Glutamatergic neuron (in vitro differentiated cells): ENCODE measurements around the gene MMAB. TPM values are rescaled to one million over a fixed set of nuclear protein-coding genes. Genes with fewer than 3 reads are reported as not detected.
A peak's percentile ranks its signal among the peaks of the same experiment; 100 is the strongest.

Source experiments
- DNase-seq: peaks from one replicate; pipeline ENCODE4 v3.0.0; 2022
- H3K27ac Mint-ChIP-seq: one replicate; pipeline ENCODE4 v1.8.0; 2020; ENCODE audit warnings: mild to moderate bottlenecking, mixed read lengths, inconsistent platforms; ENCODE audit not compliant: unreplicated experiment
- H3K27me3 Mint-ChIP-seq: one replicate; pipeline ENCODE4 v1.8.0; 2020; ENCODE audit warnings: mild to moderate bottlenecking, moderate library complexity, mixed read lengths, inconsistent platforms; ENCODE audit not compliant: unreplicated experiment
- H3K36me3 Mint-ChIP-seq: one replicate; pipeline ENCODE4 v1.8.0; 2020; ENCODE audit warnings: mild to moderate bottlenecking, mixed read lengths, inconsistent platforms; ENCODE audit not compliant: unreplicated experiment
- H3K4me1 Mint-ChIP-seq: one replicate; pipeline ENCODE4 v1.8.0; 2020; ENCODE audit warnings: mild to moderate bottlenecking, low read depth, mixed read lengths, inconsistent platforms; ENCODE audit not compliant: unreplicated experiment
- H3K4me3 Mint-ChIP-seq: one replicate; pipeline ENCODE4 v1.8.0; 2020; ENCODE audit warnings: mild to moderate bottlenecking, mixed read lengths, inconsistent platforms; ENCODE audit not compliant: unreplicated experiment
- H3K9me3 Mint-ChIP-seq: one replicate; pipeline ENCODE4 v1.8.0; 2020; ENCODE audit warnings: mild to moderate bottlenecking, moderate library complexity, mixed read lengths, inconsistent platforms; ENCODE audit not compliant: unreplicated experiment
- CTCF ChIP-seq: fragments of 200-600 bp; sonication (generic); IDR thresholded peaks from one replicate; pipeline ENCODE4 v1.5.0; 2021; ENCODE audit not compliant: partially characterized antibody, unreplicated experiment
- total RNA-seq: library from RNA; stranded (reverse); fragmentation: NEBNext Ultra II Directional; extraction: Animal tissue kit (Norgen Biotek cat#: 25700); gene quantifications from one replicate; pipeline ENCODE4 v1.2.1, GENCODE V29; 2021; ENCODE audit not compliant: unreplicated experiment

MMAB gene
- total RNA-seq, 1 donor from 2014 or later: 28.7 TPM

GRCh38 chr12:109579639-109580038 lies 6.3 kb upstream of the MMAB start:
- TF ChIP-seq CTCF: no peak
- H3K27ac Mint-ChIP-seq: no peak overlapping the region
- peaks cover 11% of the 10 kb centered on the region for H3K4me1 Mint-ChIP-seq
- DNase-seq: no peak
- peaks cover under 1% of the 10 kb centered on the region for H3K27me3 Mint-ChIP-seq
- no peaks in the 10 kb centered on the region for H3K9me3 Mint-ChIP-seq
- H3K4me3 Mint-ChIP-seq: no peak overlapping the region
- H3K36me3 Mint-ChIP-seq: no peaks in the 10 kb centered on the region

- no peak for TF ChIP-seq CTCF
- Mint-ChIP-seq H3K4me3 (no peak overlapping the region), H3K27ac (no peak overlapping the region), H3K9me3 (no peaks in the 10 kb centered on the region), H3K27me3 (peaks cover 2% of the 10 kb centered on the region), H3K36me3 (no peaks in the 10 kb centered on the region), H3K4me1 (peaks cover 16% of the 10 kb centered on the region)
- DNase-seq: no peak
Measured at GRCh38 chr12:109578330-109578927, 5.1 kb upstream of the MMAB start.

DNA sequence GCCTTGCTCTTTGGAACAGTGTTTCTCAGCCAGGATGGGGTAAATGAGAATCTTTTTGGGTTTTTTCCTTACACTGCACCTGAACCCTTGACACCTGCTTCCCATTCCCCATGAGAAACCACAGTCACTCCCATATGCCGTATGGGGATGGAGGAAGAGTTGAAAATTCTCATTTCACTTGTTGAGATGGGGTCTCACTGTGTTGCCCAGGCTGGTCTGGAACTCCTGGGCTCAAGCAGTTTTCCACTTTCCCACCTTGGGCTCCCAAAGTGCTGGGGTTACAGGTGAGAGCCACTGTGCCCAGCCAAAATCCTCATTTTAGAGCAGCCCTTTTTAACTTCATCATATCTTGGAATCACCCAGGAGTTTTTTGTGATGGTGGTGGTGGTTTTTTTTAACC lies 4.0 kb upstream of the MMAB start:
- H3K4me3 Mint-ChIP-seq: no peak overlapping the region

GRCh38 chr12:109575683-109576082 lies 2.4 kb upstream of the MMAB start:
- Mint-ChIP-seq H3K36me3 (no peaks in the 10 kb centered on the region), H3K9me3 (peaks cover 6% of the 10 kb centered on the region), H3K4me3 (peak overlapping the region; percentile 55), H3K27me3 (peaks cover 8% of the 10 kb centered on the region), H3K4me1 (peaks cover 16% of the 10 kb centered on the region), H3K27ac (no peak overlapping the region)
- DNase-seq: no peak
- TF ChIP-seq CTCF: no peak

More for the DNA sequence above, 4.0 kb upstream of the MMAB start:
- Mint-ChIP-seq H3K27ac (no peak overlapping the region), H3K4me1 (peaks cover 18% of the 10 kb centered on the region), H3K9me3 (peaks cover 6% of the 10 kb centered on the region), H3K27me3 (peaks cover 8% of the 10 kb centered on the region), H3K36me3 (no peaks in the 10 kb centered on the region)
- no peak for DNase-seq
- no peak for TF ChIP-seq CTCF

DNA sequence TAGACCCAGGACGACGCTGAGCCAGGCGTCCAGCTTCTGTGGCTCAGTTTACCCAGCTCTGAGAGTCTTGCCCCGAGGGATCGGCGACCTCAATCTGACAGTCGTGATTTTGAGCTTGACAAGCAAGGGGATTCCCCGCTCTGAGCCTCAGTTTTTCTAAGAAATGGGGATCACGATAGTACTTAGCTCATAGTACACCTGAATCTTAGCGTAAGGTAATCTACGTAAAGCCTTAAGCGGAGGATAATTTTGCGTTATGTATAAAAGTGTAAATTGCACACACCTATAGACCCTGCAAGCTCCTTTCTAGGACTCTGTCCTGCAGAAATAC lies 575 bp upstream of the MMAB start:
- peaks cover 6% of the 10 kb centered on the region for H3K9me3 Mint-ChIP-seq
- no peak for TF ChIP-seq CTCF
- peaks cover 17% of the 10 kb centered on the region for H3K4me1 Mint-ChIP-seq
- peaks cover 8% of the 10 kb centered on the region for H3K27me3 Mint-ChIP-seq
- H3K36me3 Mint-ChIP-seq: no peaks in the 10 kb centered on the region
- H3K4me3 Mint-ChIP-seq: peak overlapping the region; percentile 92
- H3K27ac Mint-ChIP-seq: no peak overlapping the region
- DNase-seq: no peak
